ENCODE results near the gene MOB3A. TPM values are rescaled to one million over a fixed set of nuclear protein-coding genes. Genes with fewer than 3 reads are reported as not detected.
A peak's percentile ranks its signal among the peaks of the same experiment; 100 is the strongest.
"Not testable (repeated sequence)": the region's sequence is repeated elsewhere in the genome, so short reads cannot be mapped to it uniquely, and the experiment has no call there.

The MOB3A gene
- total and polyA plus RNA-seq, 12 donors = 8.9 to 30.5 (median 15.7) TPM

DNA sequence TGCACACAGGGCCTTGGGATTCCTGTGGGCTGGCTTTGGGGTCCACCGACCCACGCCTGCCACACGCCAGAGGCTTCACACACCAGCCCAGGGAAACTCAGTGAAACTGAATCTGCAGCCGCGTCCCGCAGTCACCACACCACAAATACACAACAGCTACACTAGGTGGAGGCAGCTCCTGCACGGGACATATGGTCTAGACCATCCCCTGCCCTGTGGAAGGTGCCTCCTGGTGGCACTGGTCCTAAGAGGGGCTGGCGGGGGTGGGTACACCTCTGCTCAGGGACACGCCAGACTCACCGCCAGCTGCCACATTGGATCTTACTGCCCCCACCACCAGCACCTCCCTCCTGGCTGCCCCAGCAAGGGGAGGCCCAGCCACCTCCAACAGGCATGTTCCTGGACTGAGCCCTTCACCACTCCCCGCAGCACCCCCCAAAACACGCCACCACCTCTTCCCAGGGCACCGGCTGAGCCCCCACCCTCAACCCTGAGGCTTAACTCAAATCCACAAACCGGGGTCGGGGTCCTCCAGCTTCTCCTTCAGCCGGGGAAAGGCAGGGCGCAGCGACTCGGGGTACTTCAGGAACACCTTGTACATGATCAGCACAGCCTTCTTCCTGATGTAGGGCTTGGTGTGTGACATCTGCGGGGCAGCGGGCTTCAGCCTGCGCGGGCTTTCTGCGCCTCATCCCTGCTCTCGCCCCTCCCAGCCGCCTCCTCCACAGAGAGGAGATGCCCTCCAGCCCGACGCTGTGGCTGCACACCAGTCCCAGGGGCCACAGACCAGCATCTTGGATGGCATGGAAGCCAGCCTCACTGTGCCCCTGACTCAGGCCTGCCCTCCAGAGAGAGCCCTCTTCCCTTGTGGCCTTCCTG, 34.0 kb upstream of the MOB3A start:
- TF ChIP-seq CTCF (IDR thresholded peaks at IDR 0.05) = no peak
- H3K27ac ChIP-seq = peak overlapping the region; percentile 36 to 87 (median 78)
- H3K9me3 ChIP-seq = no peaks in the 10 kb centered on the region
- DNase-seq (no peak), ATAC-seq (peak in 3 of 8 donors; percentile 5 to 23 (median 17))
- H3K36me3 ChIP-seq = peaks cover 0 to 93% (median 34%) of the 10 kb centered on the region in 9 donors
- intact Hi-C loops (cut with DNase I) = loop anchor here in 1 of 10 donors (5.0 kb wide), 1 partner anchor 987 kb away; no protein-coding TSS in a partner anchor
- WGBS, 2 donors = 94 to 96% methylated on average over 28 of the region's 28 CpGs
- H3K4me3 ChIP-seq = no peak overlapping the region
- H3K4me1 ChIP-seq = peaks cover 0 to 42% (median 25%) of the 10 kb centered on the region in 9 donors
- H3K27me3 ChIP-seq = no peaks in the 10 kb centered on the region

- intact Hi-C loops (cut with DNase I) = loop anchor here in 1 of 10 donors (5.0 kb wide), 1 partner anchor 988 kb away; no protein-coding TSS in a partner anchor
- Histone ChIP-seq H3K9me3 (no peaks in the 10 kb centered on the region), H3K27ac (peak overlapping the region; percentile 36 to 87 (median 78)), H3K4me3 (no peak overlapping the region), H3K4me1 (peaks cover 0 to 42% (median 25%) of the 10 kb centered on the region in 9 donors), H3K27me3 (no peaks in the 10 kb centered on the region), H3K36me3 (peaks cover 0 to 93% (median 36%) of the 10 kb centered on the region in 9 donors)
- WGBS, 2 donors = 63 to 79% methylated on average over 11 of the region's 11 CpGs
- DNase-seq = peak; percentile 54 to 68
- peak; percentile 61 to 81 (median 74) for ATAC-seq
- peak in 1 of 9 donors; percentile 6 for TF ChIP-seq CTCF (IDR thresholded peaks at IDR 0.05)
Measured at GRCh38 chr19:2129486-2129885, 33.4 kb upstream of the MOB3A start.

- DNase-seq (no peak), ATAC-seq (peak in 5 of 8 donors; percentile 8 to 42 (median 23))
- Histone ChIP-seq H3K9me3 (no peaks in the 10 kb centered on the region), H3K4me3 (no peak overlapping the region), H3K36me3 (peaks cover 0 to 93% (median 36%) of the 10 kb centered on the region in 9 donors), H3K27ac (peak overlapping the region in 9 of 10 donors; percentile 44 to 87 (median 79)), H3K27me3 (no peaks in the 10 kb centered on the region), H3K4me1 (peaks cover 0 to 42% (median 25%) of the 10 kb centered on the region in 9 donors)
- TF ChIP-seq CTCF (IDR thresholded peaks at IDR 0.05) = no peak
- 87 to 89% methylated on average over 21 of the region's 21 CpGs for WGBS, 2 donors
- intact Hi-C loops (cut with DNase I) = loop anchor here in 1 of 10 donors (5.0 kb wide), 1 partner anchor 988 kb away; no protein-coding TSS in a partner anchor
Measured at GRCh38 chr19:2129022-2129421, 32.9 kb upstream of the MOB3A start.

- H3K4me3 ChIP-seq, H3K27me3 ChIP-seq, DNase-seq, H3K9me3 ChIP-seq: not testable (repeated sequence)
- Histone ChIP-seq H3K4me1 (peaks cover 0 to 42% (median 25%) of the 10 kb centered on the region in 9 donors), H3K27ac (peak overlapping the region; percentile 15 to 92 (median 84)), H3K36me3 (peaks cover 0 to 93% (median 40%) of the 10 kb centered on the region in 9 donors)
- peak in 6 of 8 donors; percentile 11 to 40 (median 24) for ATAC-seq
- 72 to 83% methylated on average over 24 to 27 of the region's 34 CpGs for WGBS, 2 donors
- intact Hi-C loops (cut with DNase I) = loop anchor here in 1 of 10 donors (5.0 kb wide), 1 partner anchor 989 kb away; no protein-coding TSS in a partner anchor
Measured at GRCh38 chr19:2128252-2128651, 32.1 kb upstream of the MOB3A start.

Data from heart right ventricle (tissue), 16 donors.